Brain pericyte (primary cell): ENCODE data around the gene DPP8.
"Not testable (repeated sequence)": the region's sequence is repeated elsewhere in the genome, so short reads cannot be mapped to it uniquely, and the experiment has no call there.

Experiments
- DNase-seq: peaks from one replicate; pipeline ENCODE4 v3.0.0-alpha.2; 2012; ENCODE audit warnings: low read depth, low spot score

The DPP8 gene

GRCh38 chr15:65525622-65526021 lies 8.1 kb upstream of the DPP8 start:
- no peak for DNase-seq

- no peak for DNase-seq
Measured at GRCh38 chr15:65524226-65524625, 6.7 kb upstream of the DPP8 start.

GRCh38 chr15:65521350-65521749 lies 3.9 kb upstream of the DPP8 start:
- DNase-seq: no peak

- DNase-seq: no peak
Measured at GRCh38 chr15:65518633-65519285, 1.3 kb upstream of the DPP8 start.

GRCh38 chr15:65517866-65518207 lies 348 bp upstream of the DPP8 start:
- no peak for DNase-seq

- no peak for DNase-seq
Measured at GRCh38 chr15:65512807-65513416, 4.6 kb downstream of the DPP8 start.

GRCh38 chr15:65512189-65512588 lies 5.3 kb downstream of the DPP8 start:
- no peak for DNase-seq

GRCh38 chr15:65509321-65509720 lies 8.2 kb downstream of the DPP8 start:
- DNase-seq: no peak

GRCh38 chr15:65494076-65494475 lies 23.4 kb downstream of the DPP8 start:
- DNase-seq: no peak

- no peak for DNase-seq
Measured at GRCh38 chr15:65484876-65485275, 32.6 kb downstream of the DPP8 start.

GRCh38 chr15:65476903-65477302 lies 40.6 kb downstream of the DPP8 start:
- DNase-seq: no peak

GRCh38 chr15:65470866-65471265 lies 46.6 kb downstream of the DPP8 start:
- no peak for DNase-seq

GRCh38 chr15:65468229-65468909 lies 49.1 kb downstream of the DPP8 start:
- DNase-seq: no peak

GRCh38 chr15:65466901-65467300 lies 50.6 kb downstream of the DPP8 start:
- no peak for DNase-seq

GRCh38 chr15:65463096-65463495 lies 54.4 kb downstream of the DPP8 start:
- DNase-seq: not testable (repeated sequence)

- DNase-seq: no peak
Measured at GRCh38 chr15:65460741-65461347, 56.6 kb downstream of the DPP8 start.

- not testable (repeated sequence) for DNase-seq
Measured at GRCh38 chr15:65455256-65455655, 62.2 kb downstream of the DPP8 start.

- DNase-seq: no peak
Measured at GRCh38 chr15:65451989-65452388, 65.5 kb downstream of the DPP8 start.

- no peak for DNase-seq
Measured at GRCh38 chr15:65450556-65450955, 66.9 kb downstream of the DPP8 start.

- no peak for DNase-seq
Measured at GRCh38 chr15:65447145-65447544, 70.3 kb downstream of the DPP8 start.

- no peak for DNase-seq
Measured at GRCh38 chr15:65434201-65434600, 83.3 kb downstream of the DPP8 start.

GRCh38 chr15:65431731-65432130 lies 85.8 kb downstream of the DPP8 start:
- no peak for DNase-seq
